ENCODE data around the gene LRP5.

- TF ChIP-seq, protein P1, sequence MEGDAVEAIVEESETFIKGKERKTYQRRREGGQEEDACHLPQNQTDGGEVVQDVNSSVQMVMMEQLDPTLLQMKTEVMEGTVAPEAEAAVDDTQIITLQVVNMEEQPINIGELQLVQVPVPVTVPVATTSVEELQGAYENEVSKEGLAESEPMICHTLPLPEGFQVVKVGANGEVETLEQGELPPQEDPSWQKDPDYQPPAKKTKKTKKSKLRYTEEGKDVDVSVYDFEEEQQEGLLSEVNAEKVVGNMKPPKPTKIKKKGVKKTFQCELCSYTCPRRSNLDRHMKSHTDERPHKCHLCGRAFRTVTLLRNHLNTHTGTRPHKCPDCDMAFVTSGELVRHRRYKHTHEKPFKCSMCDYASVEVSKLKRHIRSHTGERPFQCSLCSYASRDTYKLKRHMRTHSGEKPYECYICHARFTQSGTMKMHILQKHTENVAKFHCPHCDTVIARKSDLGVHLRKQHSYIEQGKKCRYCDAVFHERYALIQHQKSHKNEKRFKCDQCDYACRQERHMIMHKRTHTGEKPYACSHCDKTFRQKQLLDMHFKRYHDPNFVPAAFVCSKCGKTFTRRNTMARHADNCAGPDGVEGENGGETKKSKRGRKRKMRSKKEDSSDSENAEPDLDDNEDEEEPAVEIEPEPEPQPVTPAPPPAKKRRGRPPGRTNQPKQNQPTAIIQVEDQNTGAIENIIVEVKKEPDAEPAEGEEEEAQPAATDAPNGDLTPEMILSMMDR (IDR thresholded peaks at IDR 0.05) = no peak
- no peak for TF ChIP-seq POLR2A (IDR thresholded peaks at IDR 0.05)
These were observed 61.6 kb downstream of the LRP5 start for GRCh38 chr11:68373815-68374501.

Measured in vagina (tissue), 2 donors.